ENCODE measurements around the gene RAET1G. TPM values are rescaled to one million over a fixed set of nuclear protein-coding genes. Genes with fewer than 3 reads are reported as not detected.

Gene RAET1G
- total and polyA plus RNA-seq, 9 of the 15 experiments (the other 6 are each of a cell fraction or from before 2014, with no cell fraction given) = 0.11 TPM; not detected in 8

GRCh38 chr6:149963212-149963461, 40.2 kb upstream of the RAET1G start (continued):
- TF ChIP-seq TRIM25 (IDR thresholded peaks at IDR 0.05; ENCODE audit: borderline replicate concordance) = no peak
- TF ChIP-seq PCBP1 (IDR thresholded peaks at IDR 0.05; ENCODE audit: low read depth, low read length, poor library complexity, severe bottlenecking) = no peak
- no peak for TF ChIP-seq GMEB1 (CRISPR knock-in tag; IDR thresholded peaks at IDR 0.05)
- no peak for TF ChIP-seq SP2 (IDR thresholded peaks at IDR 0.05; ENCODE audit: extremely low read depth, low read depth, low read length, poor library complexity, severe bottlenecking)
- no peak for TF ChIP-seq ETV6 (IDR thresholded peaks at IDR 0.05; ENCODE audit: borderline replicate concordance in 1 of 2, low read depth in 2 of 2, low read length in 1 of 2)
- TF ChIP-seq ETV6 (CRISPR knock-in tag; IDR thresholded peaks at IDR 0.05; ENCODE audit: borderline replicate concordance) = no peak
- TF ChIP-seq NFE2 (IDR thresholded peaks at IDR 0.05; ENCODE audit: low read depth) = no peak
- TF ChIP-seq TBP (optimal IDR thresholded peaks at IDR 0.05; ENCODE audit: low read depth, low read length) = no peak
- no peak for TF ChIP-seq ZBTB9 (CRISPR knock-in tag; IDR thresholded peaks at IDR 0.05)
- no peak for TF ChIP-seq E2F4 (CRISPR knock-in tag; IDR thresholded peaks at IDR 0.05; ENCODE audit: low read depth)
- TF ChIP-seq NCOA1 (IDR thresholded peaks at IDR 0.05; ENCODE audit: low read depth) = no peak
- TF ChIP-seq ZFX (CRISPR knock-in tag; IDR thresholded peaks at IDR 0.05) = no peak
- no peak for TF ChIP-seq POLR2AphosphoS2 (IDR thresholded peaks at IDR 0.05; ENCODE audit: low read length)
- no peak for TF ChIP-seq SIX5 (IDR thresholded peaks at IDR 0.05; ENCODE audit: borderline replicate concordance in 1 of 2, insufficient read depth in 1 of 2, low read depth in 1 of 2, low read length in 2 of 2)
- 0 out of 2 replicates have a peak, but pooled peaks have one; percentile 11 for TF ChIP-seq ELF4 (CRISPR knock-in tag; IDR thresholded peaks at IDR 0.05)
